ENCODE data around the gene COL13A1. TPM values are rescaled to one million over a fixed set of nuclear protein-coding genes. Genes with fewer than 3 reads are reported as not detected.

COL13A1 gene
- total and polyA plus RNA-seq, 12 donors, result 0.54 to 7.6 (median 1.9) TPM

- Histone ChIP-seq H3K36me3 (replicated peaks in 1 of 2) (no peaks in the 10 kb centered on the region), H3K27me3 (no peaks in the 10 kb centered on the region), H3K4me3 (no peak overlapping the region), H3K27ac (no peak overlapping the region), H3K9me3 (replicated peaks in 1 of 3) (no peaks in the 10 kb centered on the region), H3K4me1 (replicated peaks in 1 of 2) (no peaks in the 10 kb centered on the region)
- TF ChIP-seq POLR2A (IDR thresholded peaks at IDR 0.05), result no peak
- no peak for TF ChIP-seq CTCF (IDR thresholded peaks at IDR 0.05)
- no peak for DNase-seq
- intact Hi-C loops (cut with DNase I), result no loop called here
- WGBS, 4 donors, result 51 to 100% (median 55%) methylated on average over 1 to 2 of the region's 2 CpGs
These were observed 18.2 kb upstream of the COL13A1 start for GRCh38 chr10:69783515-69783914.

- H3K9me3 ChIP-seq (replicated peaks in 1 of 3), result no peaks in the 10 kb centered on the region
- H3K4me3 ChIP-seq, result no peak overlapping the region
- no peak overlapping the region for H3K27ac ChIP-seq
- TF ChIP-seq POLR2A (IDR thresholded peaks at IDR 0.05) (no peak), CTCF (IDR thresholded peaks at IDR 0.05) (peak in 2 of 6 experiments; percentile 4 to 8)
- no peaks in the 10 kb centered on the region for H3K4me1 ChIP-seq (replicated peaks in 1 of 2)
- no peaks in the 10 kb centered on the region for H3K36me3 ChIP-seq (replicated peaks in 1 of 2)
- H3K27me3 ChIP-seq, result no peaks in the 10 kb centered on the region
- 57 to 83% (median 76%) methylated on average over 1 of the region's 1 CpG for WGBS, 4 donors
- intact Hi-C loops (cut with DNase I), result no loop called here
- no peak for DNase-seq
These were observed 14.9 kb upstream of the COL13A1 start for GRCh38 chr10:69786791-69787190.

GRCh38 chr10:69787681-69788080, 14.0 kb upstream of the COL13A1 start:
- DNase-seq, result no peak
- no peak for TF ChIP-seq POLR2A (IDR thresholded peaks at IDR 0.05)
- no peak for TF ChIP-seq CTCF (IDR thresholded peaks at IDR 0.05)
- Histone ChIP-seq H3K27me3 (no peaks in the 10 kb centered on the region), H3K36me3 (replicated peaks in 1 of 2) (no peaks in the 10 kb centered on the region), H3K27ac (no peak overlapping the region), H3K4me1 (replicated peaks in 1 of 2) (no peaks in the 10 kb centered on the region), H3K9me3 (replicated peaks in 1 of 3) (no peaks in the 10 kb centered on the region), H3K4me3 (no peak overlapping the region)
- intact Hi-C loops (cut with DNase I), result no loop called here
- 87 to 100% (median 96%) methylated on average over 1 to 6 of the region's 6 CpGs for WGBS, 4 donors

- H3K4me1 ChIP-seq (replicated peaks in 1 of 2), result no peaks in the 10 kb centered on the region
- 52 to 79% (median 62%) methylated on average over 3 to 4 of the region's 4 CpGs for WGBS, 4 donors
- DNase-seq, result no peak
- no peaks in the 10 kb centered on the region for H3K27me3 ChIP-seq
- no peak overlapping the region for H3K4me3 ChIP-seq
- intact Hi-C loops (cut with DNase I), result no loop called here
- no peak for TF ChIP-seq POLR2A (IDR thresholded peaks at IDR 0.05)
- TF ChIP-seq CTCF (IDR thresholded peaks at IDR 0.05), result peak; percentile 6 to 43 (median 33)
- no peaks in the 10 kb centered on the region for H3K36me3 ChIP-seq (replicated peaks in 1 of 2)
- H3K9me3 ChIP-seq (replicated peaks in 1 of 3), result no peaks in the 10 kb centered on the region
- H3K27ac ChIP-seq, result no peak overlapping the region
These were observed 12.5 kb upstream of the COL13A1 start for GRCh38 chr10:69789164-69789576.

Data from adrenal gland (tissue), 12 donors.